Lower lobe of right lung (tissue), 2 donors: ENCODE measurements around the gene CYTH1. TPM values are rescaled to one million over a fixed set of nuclear protein-coding genes. Genes with fewer than 3 reads are reported as not detected.

Experiments
- ATAC-seq, 2 donors: fragments of 200-7000 bp; cut with Tn5 transposase; one replicate each; pipeline ENCODE4 v1.9.1; 2020 to 2022; ENCODE audit warnings: mild to moderate bottlenecking in 2 of 2, moderate library complexity in 2 of 2
- DNase-seq: peaks from one replicate; pipeline ENCODE4 v3.0.0-alpha.2; 2020
- H3K27ac ChIP-seq: fragments of 200-600 bp; one replicate; pipeline ENCODE4 v1.8.0; 2022
- H3K27me3 ChIP-seq: fragments of 200-600 bp; one replicate; pipeline ENCODE4 v1.8.0; 2022; ENCODE audit warnings: low read depth
- H3K36me3 ChIP-seq: fragments of 200-600 bp; one replicate; pipeline ENCODE4 v1.8.0; 2022; ENCODE audit warnings: mild to moderate bottlenecking
- H3K4me1 ChIP-seq: fragments of 200-600 bp; one replicate; pipeline ENCODE4 v1.8.0; 2022
- H3K4me3 ChIP-seq: fragments of 200-600 bp; one replicate; pipeline ENCODE4 v1.8.0; 2022; ENCODE audit warnings: mild to moderate bottlenecking
- H3K9me3 ChIP-seq: fragments of 200-600 bp; one replicate; pipeline ENCODE4 v1.8.0; 2022
- CTCF ChIP-seq: fragments of 200-600 bp; IDR thresholded peaks from one replicate; pipeline ENCODE4 v1.8.0; 2022; ENCODE audit warnings: antibody characterized with exemption, mild to moderate bottlenecking
- intact Hi-C: fragments of 100-400 bp; cut with DNase I; formaldehyde crosslinking; loops from one replicate; pipeline ENCODE4 v1.11.0; 2022
- total RNA-seq: library from RNA; stranded (reverse); fragmentation: NEBNext Ultra II Directional; extraction: Animal tissue kit (Norgen Biotek cat#: 25700); gene quantifications from one replicate; pipeline ENCODE4 v1.2.1, GENCODE V29; 2021
- donor health status: DM: no; HTN: yes; CAD: no; lungs with severe emphysema.

The CYTH1 gene
- total RNA-seq, 1 donor from 2014 or later = 110 TPM

GRCh38 chr17:78637643-78638420 is 144.2 kb downstream of the CYTH1 start:
- intact Hi-C loops = no loop called here
- no peak for TF ChIP-seq CTCF
- H3K27ac ChIP-seq = no peak overlapping the region
- DNase-seq (no peak), ATAC-seq (no peak)
- no peaks in the 10 kb centered on the region for H3K9me3 ChIP-seq
- H3K27me3 ChIP-seq = no peaks in the 10 kb centered on the region
- H3K4me1 ChIP-seq = no peaks in the 10 kb centered on the region
- no peaks in the 10 kb centered on the region for H3K36me3 ChIP-seq
- no peak overlapping the region for H3K4me3 ChIP-seq

GRCh38 chr17:78637146-78637545 is 144.9 kb downstream of the CYTH1 start:
- no peaks in the 10 kb centered on the region for H3K36me3 ChIP-seq
- intact Hi-C loops = no loop called here
- no peaks in the 10 kb centered on the region for H3K4me1 ChIP-seq
- no peak for DNase-seq
- H3K9me3 ChIP-seq = no peaks in the 10 kb centered on the region
- no peak for ATAC-seq
- TF ChIP-seq CTCF = no peak
- no peak overlapping the region for H3K27ac ChIP-seq
- H3K4me3 ChIP-seq = no peak overlapping the region
- H3K27me3 ChIP-seq = no peaks in the 10 kb centered on the region

- H3K4me1 ChIP-seq = no peaks in the 10 kb centered on the region
- ATAC-seq = no peak
- H3K9me3 ChIP-seq = no peaks in the 10 kb centered on the region
- no peak overlapping the region for H3K4me3 ChIP-seq
- H3K36me3 ChIP-seq = no peaks in the 10 kb centered on the region
- H3K27me3 ChIP-seq = no peaks in the 10 kb centered on the region
- no peak for TF ChIP-seq CTCF
- intact Hi-C loops = no loop called here
- DNase-seq = no peak
- no peak overlapping the region for H3K27ac ChIP-seq
Measured at GRCh38 chr17:78634154-78634553, 147.9 kb downstream of the CYTH1 start.

- Histone ChIP-seq H3K27me3 (no peaks in the 10 kb centered on the region), H3K9me3 (no peaks in the 10 kb centered on the region), H3K4me3 (no peak overlapping the region), H3K27ac (no peak overlapping the region), H3K4me1 (no peaks in the 10 kb centered on the region), H3K36me3 (no peaks in the 10 kb centered on the region)
- DNase-seq = no peak
- TF ChIP-seq CTCF = no peak
- peak in 1 of 2 donors; percentile 18 for ATAC-seq
- intact Hi-C loops = no loop called here
Measured at GRCh38 chr17:78629436-78629995, 152.6 kb downstream of the CYTH1 start.

- Histone ChIP-seq H3K9me3 (no peaks in the 10 kb centered on the region), H3K27me3 (no peaks in the 10 kb centered on the region), H3K4me1 (no peaks in the 10 kb centered on the region), H3K4me3 (no peak overlapping the region), H3K36me3 (no peaks in the 10 kb centered on the region), H3K27ac (no peak overlapping the region)
- ATAC-seq (no peak), DNase-seq (no peak)
- no peak for TF ChIP-seq CTCF
- intact Hi-C loops = no loop called here
Measured at GRCh38 chr17:78628547-78629435, 153.3 kb downstream of the CYTH1 start.
